ENCODE measurements around the gene CELSR1. TPM values are rescaled to one million over a fixed set of nuclear protein-coding genes. Genes with fewer than 3 reads are reported as not detected.

The CELSR1 gene
- total RNA-seq, 1 experiment from 2014 or later, result 14.2 TPM

GRCh38 chr22:46348099-46348695 lies 189.2 kb downstream of the CELSR1 start:
- no peak for DNase-seq
- no peaks in the 10 kb centered on the region for H3F3A ChIP-seq (ENCODE audit: low read length, unreplicated experiment)
- no peak overlapping the region for H3K27ac ChIP-seq (ENCODE audit: low read length)
- H2AFZ ChIP-seq (ENCODE audit: low read length), result no peak overlapping the region
- H3K79me2 ChIP-seq (ENCODE audit: low read length), result no peaks in the 10 kb centered on the region
- ATAC-seq, result no peak
- H3K4me3 ChIP-seq (ENCODE audit: low read length), result no peak overlapping the region
- peaks cover 22% of the 10 kb centered on the region; the same call in 1 of the 2 replicates for H3K36me3 ChIP-seq (ENCODE audit: low read depth, low read length)
- no peak overlapping the region for H3K9ac ChIP-seq (ENCODE audit: low read length)
- peaks cover 2% of the 10 kb centered on the region; the same call in 1 of the 2 replicates for H3K4me1 ChIP-seq (ENCODE audit: insufficient read depth, low read length)
- no peak for TF ChIP-seq CTCF (conservative IDR thresholded peaks at IDR 0.05; ENCODE audit: low read depth, low read length)
- no peak for TF ChIP-seq EZH2 (IDR thresholded peaks at IDR 0.05; ENCODE audit: low read length, unreplicated experiment)
- no peak for TF ChIP-seq EZH2phosphoT487 (IDR thresholded peaks at IDR 0.05; ENCODE audit: borderline replicate concordance, low read length)
- H3K27me3 ChIP-seq (ENCODE audit: low read length), result no peaks in the 10 kb centered on the region
- no peaks in the 10 kb centered on the region for H3K9me2 ChIP-seq (replicated peaks; ENCODE audit: low read length)
- no TSS peak for BruUV-seq (replicated peaks)
- ChIA-PET CTCF (no interaction called here), POLR2A (ENCODE audit: unreplicated experiment) (no interaction called here)
- H4K20me1 ChIP-seq (ENCODE audit: low read length), result no peaks in the 10 kb centered on the region
- H3K9me3 ChIP-seq (ENCODE audit: low read length), result no peaks in the 10 kb centered on the region
- intact Hi-C loops (cut with micrococcal nuclease), result no loop called here
- no peak overlapping the region for H3K4me2 ChIP-seq (ENCODE audit: low read length)

GRCh38 chr22:46347646-46348045 lies 189.8 kb downstream of the CELSR1 start:
- H3K4me3 ChIP-seq (ENCODE audit: low read length), result no peak overlapping the region
- H3K4me2 ChIP-seq (ENCODE audit: low read length), result no peak overlapping the region
- H3K27me3 ChIP-seq (ENCODE audit: low read length), result no peaks in the 10 kb centered on the region
- no peak overlapping the region for H2AFZ ChIP-seq (ENCODE audit: low read length)
- H3K9me2 ChIP-seq (replicated peaks; ENCODE audit: low read length), result no peaks in the 10 kb centered on the region
- no peak overlapping the region for H3K9ac ChIP-seq (ENCODE audit: low read length)
- no peaks in the 10 kb centered on the region for H3F3A ChIP-seq (ENCODE audit: low read length, unreplicated experiment)
- no peak for DNase-seq
- no peak overlapping the region for H3K27ac ChIP-seq (ENCODE audit: low read length)
- no peaks in the 10 kb centered on the region for H3K9me3 ChIP-seq (ENCODE audit: low read length)
- intact Hi-C loops (cut with micrococcal nuclease), result no loop called here
- no peaks in the 10 kb centered on the region for H3K79me2 ChIP-seq (ENCODE audit: low read length)
- no peak for ATAC-seq
- BruUV-seq (replicated peaks), result no TSS peak
- no peak for TF ChIP-seq CTCF (conservative IDR thresholded peaks at IDR 0.05; ENCODE audit: low read depth, low read length)
- no peak for TF ChIP-seq EZH2phosphoT487 (IDR thresholded peaks at IDR 0.05; ENCODE audit: borderline replicate concordance, low read length)
- TF ChIP-seq EZH2 (IDR thresholded peaks at IDR 0.05; ENCODE audit: low read length, unreplicated experiment), result no peak
- ChIA-PET CTCF (no interaction called here), POLR2A (ENCODE audit: unreplicated experiment) (no interaction called here)
- H3K36me3 ChIP-seq (ENCODE audit: low read depth, low read length), result peaks cover 22% of the 10 kb centered on the region; the same call in 1 of the 2 replicates
- H4K20me1 ChIP-seq (ENCODE audit: low read length), result no peaks in the 10 kb centered on the region
- no peaks in the 10 kb centered on the region for H3K4me1 ChIP-seq (ENCODE audit: insufficient read depth, low read length)

- Histone ChIP-seq H3F3A (ENCODE audit: low read length, unreplicated experiment) (no peaks in the 10 kb centered on the region), H3K27ac (ENCODE audit: low read length) (no peak overlapping the region), H3K4me3 (ENCODE audit: low read length) (no peak overlapping the region), H3K79me2 (ENCODE audit: low read length) (no peaks in the 10 kb centered on the region), H3K4me2 (ENCODE audit: low read length) (no peak overlapping the region), H4K20me1 (ENCODE audit: low read length) (no peaks in the 10 kb centered on the region), H3K36me3 (ENCODE audit: low read depth, low read length) (peaks cover 22% of the 10 kb centered on the region; the same call in 1 of the 2 replicates), H3K27me3 (ENCODE audit: low read length) (no peaks in the 10 kb centered on the region), H3K9me2 (replicated peaks; ENCODE audit: low read length) (no peaks in the 10 kb centered on the region), H2AFZ (ENCODE audit: low read length) (no peak overlapping the region), H3K4me1 (ENCODE audit: insufficient read depth, low read length) (no peaks in the 10 kb centered on the region), H3K9me3 (ENCODE audit: low read length) (no peaks in the 10 kb centered on the region), H3K9ac (ENCODE audit: low read length) (no peak overlapping the region)
- CTCF ChIA-PET, result no interaction called here
- no TSS peak for BruUV-seq (replicated peaks)
- TF ChIP-seq CTCF (conservative IDR thresholded peaks at IDR 0.05; ENCODE audit: low read depth, low read length) (no peak), EZH2 (IDR thresholded peaks at IDR 0.05; ENCODE audit: low read length, unreplicated experiment) (no peak), EZH2phosphoT487 (IDR thresholded peaks at IDR 0.05; ENCODE audit: borderline replicate concordance, low read length) (no peak)
- intact Hi-C loops (cut with micrococcal nuclease), result no loop called here
- POLR2A ChIA-PET (ENCODE audit: unreplicated experiment), result no interaction called here
- no peak for ATAC-seq
- DNase-seq, result no peak
These were observed 190.6 kb downstream of the CELSR1 start for GRCh38 chr22:46346680-46347405.

Measured in PC-3 (cell line).